ENCODE data around the gene DPP10.

The DPP10 gene

GRCh38 chr2:114810092-114810491 is 367.7 kb downstream of the DPP10 start:
- no peak for TF ChIP-seq CTCF (conservative IDR thresholded peaks at IDR 0.05; ENCODE audit: low read length)
- TF ChIP-seq EZH2phosphoT487 (IDR thresholded peaks at IDR 0.05; ENCODE audit: borderline replicate concordance): no peak
- H4K20me1 ChIP-seq (ENCODE audit: insufficient read depth, low read length, poor library complexity, severe bottlenecking): no peaks in the 10 kb centered on the region
- H3F3A ChIP-seq (ENCODE audit: low read depth): no peaks in the 10 kb centered on the region

DNA sequence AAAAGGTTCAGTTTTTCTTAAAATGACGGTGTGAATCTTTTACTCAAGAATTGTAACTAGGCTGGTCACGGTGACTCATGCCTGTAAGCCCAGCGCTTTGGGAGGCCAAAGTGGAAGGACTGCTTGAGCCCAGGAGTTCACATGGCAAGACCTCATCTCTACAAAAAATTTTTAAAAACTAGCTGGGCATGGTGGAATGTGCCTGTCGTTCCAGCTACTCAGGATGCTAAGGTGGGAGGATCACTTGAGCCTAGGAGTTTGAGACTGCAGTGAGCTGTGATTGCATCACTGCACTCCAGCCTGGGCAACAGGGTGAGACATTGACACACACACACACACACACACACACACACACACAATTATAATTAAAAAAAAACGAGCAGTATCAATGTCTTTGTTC is 369.8 kb downstream of the DPP10 start:
- H3K9me3 ChIP-seq (ENCODE audit: insufficient read depth, low read depth, low read length): no peaks in the 10 kb centered on the region
- H2AFZ ChIP-seq (ENCODE audit: low read length): no peak overlapping the region
- H3K36me3 ChIP-seq (ENCODE audit: insufficient read depth, low read length): no peaks in the 10 kb centered on the region
- no peaks in the 10 kb centered on the region for H3K9me2 ChIP-seq (replicated peaks; ENCODE audit: low read depth, low read length)
- H4K20me1 ChIP-seq (ENCODE audit: insufficient read depth, low read length, poor library complexity, severe bottlenecking): no peaks in the 10 kb centered on the region
- no peaks in the 10 kb centered on the region for H3K79me2 ChIP-seq (ENCODE audit: insufficient read depth, low read length)
- H3K4me3 ChIP-seq (ENCODE audit: low read length, poor library complexity, severe bottlenecking): no peak overlapping the region
- TF ChIP-seq EZH2phosphoT487 (IDR thresholded peaks at IDR 0.05; ENCODE audit: borderline replicate concordance) (no peak), CTCF (conservative IDR thresholded peaks at IDR 0.05; ENCODE audit: low read length) (no peak)
- no peak overlapping the region for H3K9ac ChIP-seq (ENCODE audit: low read depth, low read length, poor library complexity, severe bottlenecking)
- no peak overlapping the region for H3K4me2 ChIP-seq (ENCODE audit: low read depth, low read length, poor library complexity, severe bottlenecking)
- no peaks in the 10 kb centered on the region for H3F3A ChIP-seq (ENCODE audit: low read depth)
- no peaks in the 10 kb centered on the region for H3K4me1 ChIP-seq (ENCODE audit: insufficient read depth, low read length, poor library complexity, severe bottlenecking)
- H3K27me3 ChIP-seq (ENCODE audit: insufficient read depth, low read length, poor library complexity, severe bottlenecking): no peaks in the 10 kb centered on the region

More at GRCh38 chr2:114810092-114810491, 367.7 kb downstream of the DPP10 start:
- H3K79me2 ChIP-seq (ENCODE audit: insufficient read depth, low read length): no peaks in the 10 kb centered on the region
- H2AFZ ChIP-seq (ENCODE audit: low read length): no peak overlapping the region
- no peaks in the 10 kb centered on the region for H3K27me3 ChIP-seq (ENCODE audit: insufficient read depth, low read length, poor library complexity, severe bottlenecking)
- H3K36me3 ChIP-seq (ENCODE audit: insufficient read depth, low read length): no peaks in the 10 kb centered on the region
- H3K4me2 ChIP-seq (ENCODE audit: low read depth, low read length, poor library complexity, severe bottlenecking): no peak overlapping the region
- H3K9me3 ChIP-seq (ENCODE audit: insufficient read depth, low read depth, low read length): no peaks in the 10 kb centered on the region
- H3K4me1 ChIP-seq (ENCODE audit: insufficient read depth, low read length, poor library complexity, severe bottlenecking): no peaks in the 10 kb centered on the region
- H3K9me2 ChIP-seq (replicated peaks; ENCODE audit: low read depth, low read length): no peaks in the 10 kb centered on the region
- H3K9ac ChIP-seq (ENCODE audit: low read depth, low read length, poor library complexity, severe bottlenecking): no peak overlapping the region
- no peak overlapping the region for H3K4me3 ChIP-seq (ENCODE audit: low read length, poor library complexity, severe bottlenecking)

GRCh38 chr2:114814355-114814754 is 371.9 kb downstream of the DPP10 start:
- TF ChIP-seq CTCF (conservative IDR thresholded peaks at IDR 0.05; ENCODE audit: low read length) (no peak), EZH2phosphoT487 (IDR thresholded peaks at IDR 0.05; ENCODE audit: borderline replicate concordance) (no peak)
- H3K27me3 ChIP-seq (ENCODE audit: insufficient read depth, low read length, poor library complexity, severe bottlenecking): no peaks in the 10 kb centered on the region
- H3K79me2 ChIP-seq (ENCODE audit: insufficient read depth, low read length): no peaks in the 10 kb centered on the region
- H3K36me3 ChIP-seq (ENCODE audit: insufficient read depth, low read length): no peaks in the 10 kb centered on the region
- no peak overlapping the region for H3K4me3 ChIP-seq (ENCODE audit: low read length, poor library complexity, severe bottlenecking)
- no peaks in the 10 kb centered on the region for H3K9me2 ChIP-seq (replicated peaks; ENCODE audit: low read depth, low read length)
- H3K4me2 ChIP-seq (ENCODE audit: low read depth, low read length, poor library complexity, severe bottlenecking): no peak overlapping the region
- no peaks in the 10 kb centered on the region for H3K4me1 ChIP-seq (ENCODE audit: insufficient read depth, low read length, poor library complexity, severe bottlenecking)
- no peak overlapping the region for H3K9ac ChIP-seq (ENCODE audit: low read depth, low read length, poor library complexity, severe bottlenecking)
- H2AFZ ChIP-seq (ENCODE audit: low read length): no peak overlapping the region
- no peaks in the 10 kb centered on the region for H4K20me1 ChIP-seq (ENCODE audit: insufficient read depth, low read length, poor library complexity, severe bottlenecking)
- no peaks in the 10 kb centered on the region for H3K9me3 ChIP-seq (ENCODE audit: insufficient read depth, low read depth, low read length)
- no peaks in the 10 kb centered on the region for H3F3A ChIP-seq (ENCODE audit: low read depth)
